ENCODE measurements around the gene WDR77.

WDR77 gene

GRCh38 chr1:111424281-111424680, 24.8 kb downstream of the WDR77 start:
- no peak for DNase-seq

- no peak for DNase-seq
Measured at GRCh38 chr1:111422546-111423391, 26.3 kb downstream of the WDR77 start.

GRCh38 chr1:111420377-111420776, 28.7 kb downstream of the WDR77 start:
- DNase-seq = no peak

DNA sequence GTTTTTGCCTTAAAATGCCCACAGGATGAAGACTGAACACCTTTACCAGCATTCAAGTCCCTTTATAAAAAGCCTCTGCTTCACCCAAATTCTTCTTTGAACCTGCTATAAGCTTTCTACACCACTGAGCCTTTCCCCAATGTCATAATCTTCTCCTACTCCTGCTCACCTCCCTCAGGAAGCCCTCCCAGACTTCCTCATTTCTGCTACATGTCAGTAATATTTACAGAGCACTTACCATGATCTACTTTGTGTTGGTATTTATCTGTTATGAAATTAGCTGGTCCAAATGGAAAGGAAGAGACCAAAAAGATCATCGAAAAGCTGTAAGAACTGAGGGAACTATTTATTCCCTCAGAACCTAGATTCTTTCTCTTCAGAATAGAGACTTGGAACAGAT, 30.0 kb downstream of the WDR77 start:
- DNase-seq = no peak

- no peak for DNase-seq
Measured at GRCh38 chr1:111417755-111418154, 31.3 kb downstream of the WDR77 start.

DNA sequence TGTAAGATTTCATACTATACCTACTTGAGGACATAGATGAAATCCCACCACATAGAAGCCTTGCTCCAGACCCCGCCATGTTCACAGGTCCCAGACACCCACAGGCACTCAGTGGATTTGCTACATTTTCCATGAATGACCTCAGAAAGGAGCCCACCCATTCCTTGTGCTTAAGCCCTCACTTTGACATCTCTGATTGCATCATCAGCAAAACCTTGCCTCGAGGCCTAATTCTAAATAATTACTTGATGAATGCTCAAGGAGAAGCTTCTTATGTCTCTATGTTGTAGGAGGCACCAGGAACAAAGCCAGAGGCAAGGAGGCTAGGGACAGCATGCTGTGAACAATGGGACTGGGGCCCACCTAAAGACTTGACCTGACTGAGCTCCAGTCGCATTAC, 33.6 kb downstream of the WDR77 start:
- DNase-seq = no peak

GRCh38 chr1:111414756-111415155, 34.3 kb downstream of the WDR77 start:
- DNase-seq = no peak

DNA sequence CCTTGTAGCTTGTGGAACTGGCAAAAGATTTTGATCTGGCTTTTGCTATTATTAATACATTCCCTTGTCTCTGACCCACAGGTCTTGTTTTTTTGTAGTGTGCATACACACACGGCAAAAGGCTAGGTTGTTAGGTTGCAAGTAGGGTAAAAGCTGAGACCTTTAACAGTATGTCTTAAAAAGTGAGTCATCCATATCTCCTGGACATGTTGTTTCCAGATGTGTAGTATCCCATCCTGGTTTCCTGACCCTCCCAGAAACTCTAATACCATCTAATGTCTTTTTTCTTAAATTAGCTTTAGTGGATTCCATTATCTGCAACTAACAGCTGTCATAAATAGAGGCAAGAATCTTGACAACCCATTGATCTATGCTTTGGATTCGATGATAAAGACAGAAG, 36.2 kb downstream of the WDR77 start:
- no peak for DNase-seq

DNA sequence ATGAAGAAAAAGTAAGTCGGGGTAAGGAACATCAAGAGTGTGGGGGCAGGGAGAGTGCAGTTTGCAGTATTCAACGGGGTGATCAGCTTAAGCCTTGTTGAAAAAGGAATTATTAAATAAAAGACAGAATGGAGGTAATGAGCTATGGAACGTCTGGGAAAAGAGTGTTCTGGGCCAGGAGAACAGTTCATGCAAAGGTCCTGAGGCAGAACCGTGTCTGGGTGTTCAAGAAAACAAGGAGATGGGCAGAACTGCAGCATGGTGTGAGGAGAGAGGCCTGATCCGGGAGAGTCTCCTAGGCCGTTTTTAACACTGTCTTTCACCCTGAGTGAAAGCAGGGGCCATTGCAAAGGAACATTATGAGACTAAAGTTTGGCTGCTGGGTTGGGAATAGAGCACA, 41.8 kb downstream of the WDR77 start:
- DNase-seq = no peak

DNA sequence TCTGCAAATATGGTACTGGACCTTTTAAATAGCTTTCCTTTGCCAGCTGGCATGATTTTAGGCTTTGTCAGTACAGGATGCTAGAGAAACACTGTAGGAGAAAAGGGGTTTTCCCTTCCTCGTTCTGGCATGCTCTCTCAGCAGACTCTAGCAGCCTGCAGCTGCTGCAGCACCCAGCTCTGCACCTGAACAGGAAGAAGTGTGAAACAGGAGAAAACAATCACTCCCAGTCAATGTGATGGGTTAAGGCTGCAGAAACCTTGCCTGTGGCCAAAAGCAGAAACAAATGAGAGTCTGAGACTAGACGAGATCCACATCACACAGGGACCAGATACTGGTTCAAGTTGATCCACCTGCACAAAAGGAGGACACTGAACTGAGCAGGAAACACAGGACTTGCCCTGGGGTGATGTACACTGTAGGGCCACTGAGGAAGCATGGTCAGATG, 42.7 kb downstream of the WDR77 start:
- peak; percentile 14 for DNase-seq

DNA sequence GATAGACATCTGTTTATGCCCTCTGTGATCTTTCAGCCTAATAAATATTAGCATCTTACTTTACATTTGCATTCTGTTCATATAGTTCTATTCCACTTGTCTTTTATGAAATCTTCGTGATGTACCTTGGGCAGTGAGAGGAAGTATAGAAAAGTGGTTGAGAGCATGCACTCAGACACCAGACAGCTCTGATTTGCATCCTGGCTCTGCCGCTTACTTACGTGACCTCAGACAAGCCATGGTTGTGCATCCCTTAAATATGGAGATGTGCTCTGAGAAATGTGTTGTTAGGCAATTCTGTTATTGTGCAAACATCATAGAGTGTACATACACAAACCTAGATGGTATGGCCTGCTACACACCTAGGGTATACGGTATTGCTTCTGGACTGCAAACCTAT, 44.5 kb downstream of the WDR77 start:
- DNase-seq = no peak

GRCh38 chr1:111402083-111402482, 47.0 kb downstream of the WDR77 start:
- no peak for DNase-seq

DNA sequence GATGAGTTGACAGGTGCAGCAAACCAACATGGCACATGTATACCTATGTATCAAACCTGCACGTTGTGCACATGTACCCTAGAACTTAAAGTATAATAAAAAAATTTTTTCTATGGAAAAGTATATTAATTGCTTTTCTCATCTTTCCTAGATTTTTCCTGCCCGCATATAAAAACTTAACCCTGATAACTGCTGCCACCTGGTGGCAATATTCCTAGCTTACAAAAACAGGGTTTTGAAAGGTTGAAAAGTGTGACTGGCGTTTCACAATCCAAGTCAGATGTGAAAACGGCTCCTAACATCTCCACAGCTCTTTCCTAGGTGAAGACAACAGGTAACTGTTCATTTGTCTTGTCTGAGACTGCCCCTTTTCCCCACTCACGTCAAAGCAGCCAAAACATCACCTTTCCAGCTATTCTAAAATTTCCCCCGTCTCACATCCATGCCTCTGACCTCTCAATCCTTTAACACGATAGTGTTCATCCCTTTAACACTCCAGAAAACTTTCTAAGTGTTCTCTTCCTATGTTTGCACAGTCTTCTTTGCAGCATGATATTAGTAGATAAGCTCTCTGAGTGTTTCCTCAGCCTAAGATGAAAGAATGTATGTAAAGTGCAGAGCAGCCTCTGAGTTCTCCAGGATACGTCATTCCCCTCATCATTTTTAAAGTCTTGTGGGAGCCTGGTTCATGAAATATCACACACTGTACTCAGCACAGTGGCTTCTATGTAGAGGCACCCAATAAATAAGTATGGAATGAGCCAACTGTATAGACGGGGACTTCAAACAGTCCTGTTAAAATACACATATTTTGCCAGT, 49.1 kb downstream of the WDR77 start:
- peak; percentile 74 for DNase-seq

DNA sequence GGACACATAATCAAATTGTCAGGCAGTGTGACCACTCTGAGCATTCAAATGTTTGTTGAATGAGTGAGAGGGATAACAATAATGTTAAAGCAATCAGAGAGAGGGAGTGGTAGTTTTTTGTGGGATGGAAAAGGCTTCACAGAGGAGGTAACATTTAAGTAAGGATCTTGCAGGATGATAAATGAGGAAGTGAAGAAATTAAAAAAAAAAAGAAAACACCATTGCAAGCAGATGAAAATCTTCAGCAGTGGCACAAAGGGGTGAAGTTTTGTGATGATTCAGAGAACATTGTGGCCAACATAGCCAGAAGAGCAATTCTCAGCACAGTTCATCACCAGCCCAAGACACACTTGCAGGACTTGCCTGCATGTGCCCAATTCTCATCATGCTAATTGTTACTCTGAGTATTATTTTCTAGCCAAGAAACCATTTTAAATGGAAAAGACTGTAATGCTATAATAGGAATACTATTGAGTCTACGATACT, 56.6 kb downstream of the WDR77 start:
- peak; percentile 18 for DNase-seq

DNA sequence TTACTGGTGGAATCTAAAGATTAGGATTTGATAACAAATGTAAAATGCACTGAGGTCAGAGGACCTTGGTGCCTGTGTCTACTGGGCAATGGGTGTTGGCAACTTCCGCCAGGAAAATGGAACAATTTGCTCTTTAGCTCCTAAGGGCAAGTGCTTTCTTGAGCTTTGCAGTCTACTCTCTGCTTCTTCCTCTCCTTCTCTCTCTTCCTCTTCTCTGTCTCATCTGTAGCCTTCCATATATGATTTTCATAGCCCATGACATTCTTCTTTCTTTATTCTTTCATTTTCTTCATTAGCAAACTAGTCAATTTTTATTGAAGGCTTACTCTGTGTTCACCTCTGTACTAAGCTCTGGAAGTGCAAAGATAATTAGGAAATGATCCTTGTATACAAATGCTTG, 57.0 kb downstream of the WDR77 start:
- no peak for DNase-seq

Measured in hematopoietic multipotent progenitor cell treated with erythropoietin and hydrocortisone succinate and interleukin-3 and kit ligand, for 4 days (in vitro differentiated cells).